ENCODE measurements around the gene NUB1.

DNA sequence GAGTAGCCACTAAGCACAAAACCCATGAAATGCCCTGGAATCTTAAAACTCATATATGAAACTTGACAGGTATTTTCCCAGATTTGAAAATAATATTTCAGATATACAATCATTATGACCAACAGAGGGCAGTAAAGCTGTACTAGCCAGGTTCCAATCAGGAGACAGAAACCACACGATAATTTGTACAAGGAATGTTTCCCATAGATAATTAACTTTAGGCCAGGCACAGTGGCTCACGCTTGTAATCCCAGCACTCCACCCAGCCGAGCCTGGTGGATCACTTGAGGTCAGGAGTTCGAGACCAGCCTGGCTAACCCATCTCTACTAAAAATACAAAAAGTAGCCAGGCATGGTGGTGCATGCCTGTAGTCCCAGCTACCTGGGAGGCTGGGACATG is 31.0 kb upstream of the NUB1 start:
- TF ChIP-seq POLR2AphosphoS5 (IDR thresholded peaks at IDR 0.05) (no peak), CTCF (IDR thresholded peaks at IDR 0.05) (peak in 2 of 6 experiments; percentile 13 to 19), POLR2A (IDR thresholded peaks at IDR 0.05) (no peak)
